K562 (cell line): ENCODE results near the gene PIK3R1. TPM values are rescaled to one million over a fixed set of nuclear protein-coding genes. Genes with fewer than 3 reads are reported as not detected.

Experiments
- ATAC-seq: fragments of 200-7000 bp; cut with Tn5 transposase; 3 replicates; pipeline ENCODE4 v1.9.1; 2020; ENCODE audit warnings: moderate library complexity
- BruUV-seq: library from RNA; stranded (reverse); fragments of 400-500 nt; replicated peaks from 2 replicates; lab custom pipeline; 2021; lab: Mats Ljungman, UMichigan
- CTCF ChIA-PET: fragments of 300-600 bp; formaldehyde crosslinking; extraction: SDS; loops from one replicate; lab custom pipeline; 2021; ENCODE audit warnings: low intra/inter-chr PET ratio; lab: Yijun Ruan, JAX
- POLR2A ChIA-PET: fragments of 300-600, 350-650 bp; sonication (Branson Sonifier 250); formaldehyde crosslinking; extraction: SDS; loops from one replicate; lab custom pipeline; 2021; ENCODE audit warnings: antibody characterized with exemption, inconsistent platforms; lab: Yijun Ruan, JAX
- DNase-seq, 4 experiments: peaks; one replicate each; pipeline versions ENCODE4 v3.0.0 to v3.0.0-alpha.2; 2011 to 2018; ENCODE audit warnings: low spot score in 3 of 4, mixed read lengths in 3 of 4; ENCODE audit errors: extremely low read depth in 1 of 4
- FAIRE-seq: peaks from 2 replicates; lab custom pipeline; 2011; peaks lifted over from hg19 to GRCh38; lab: Jason Lieb, UNC
- H2AFZ ChIP-seq: 2 replicates; pipeline ENCODE4 v1.6.0; 2011; ENCODE audit warnings: low read depth, low read length, control low read depth, inconsistent platforms
- H3K27ac ChIP-seq: fragments of 200-600 bp; 3 replicates; pipeline ENCODE4 v1.8.0; 2011; ENCODE audit warnings: low read depth, mild to moderate bottlenecking, control low read depth, inconsistent platforms, low read length, moderate library complexity, mixed read lengths; ENCODE audit errors: extremely low read depth
- H3K27me3 ChIP-seq, 2 experiments: fragments of 300-600 bp in 1 of 2; 2 replicates in 1 of 2; 3 replicates in 1 of 2; pipeline versions ENCODE4 v1.6.0 to v1.8.0; 2011; ENCODE audit warnings: inconsistent platforms in 2 of 2, low read length in 2 of 2, mild to moderate bottlenecking in 1 of 2, mixed read lengths in 1 of 2, moderate library complexity in 1 of 2; ENCODE audit not compliant: control insufficient read depth in 2 of 2, insufficient read depth in 2 of 2
- H3K36me3 ChIP-seq: fragments of 300-600 bp; 3 replicates; pipeline ENCODE4 v1.8.0; 2011; ENCODE audit warnings: mild to moderate bottlenecking, low read length, inconsistent platforms; ENCODE audit not compliant: control insufficient read depth, insufficient read depth
- H3K4me1 ChIP-seq, 2 experiments: fragments of 200-600 bp in 1 of 2; replicated peaks in 1 of 2; 2 replicates in 1 of 2; 3 replicates in 1 of 2; pipeline versions ENCODE4 v1.5.1 to v1.8.0; 2011; ENCODE audit warnings: inconsistent platforms in 2 of 2, low read length in 2 of 2, mild to moderate bottlenecking in 1 of 2, mixed read lengths in 1 of 2, moderate library complexity in 1 of 2; ENCODE audit not compliant: control insufficient read depth in 2 of 2, insufficient read depth in 2 of 2
- H3K4me2 ChIP-seq: 2 replicates; pipeline ENCODE4 v1.6.1; 2011; ENCODE audit warnings: low read length, control low read depth, inconsistent platforms, mixed read lengths; ENCODE audit not compliant: insufficient read depth
- H3K4me3 ChIP-seq: fragments of 200-600 bp; sonication (generic), shearing (Covaris generic); 2 replicates; pipeline ENCODE4 v1.5.1; 2016; ENCODE audit warnings: control low read depth, inconsistent platforms
- H3K79me2 ChIP-seq: fragments of 200-600 bp; 3 replicates; pipeline ENCODE4 v1.8.0; 2011; ENCODE audit warnings: low read length, inconsistent platforms; ENCODE audit not compliant: control insufficient read depth, insufficient read depth
- H3K9ac ChIP-seq, 2 experiments: 2 replicates each; pipeline versions ENCODE4 v1.6.0 to v1.6.1; 2011; ENCODE audit warnings: low read depth in 2 of 2, low read length in 2 of 2, control low read depth in 1 of 2, inconsistent platforms in 1 of 2, mild to moderate bottlenecking in 1 of 2, mixed read lengths in 1 of 2; ENCODE audit not compliant: insufficient read depth in 1 of 2
- H3K9me1 ChIP-seq: one replicate; pipeline ENCODE4 v1.6.0; 2011; ENCODE audit warnings: inconsistent platforms, mild to moderate bottlenecking, low read length, moderate library complexity; ENCODE audit not compliant: control insufficient read depth, insufficient read depth
- H3K9me3 ChIP-seq: replicated peaks from 2 replicates; pipeline ENCODE4 v1.5.1; 2011; ENCODE audit warnings: low read depth, low read length, inconsistent platforms; ENCODE audit not compliant: control insufficient read depth, insufficient read depth
- H4K20me1 ChIP-seq: replicated peaks from 2 replicates; pipeline ENCODE4 v1.6.1; 2011; ENCODE audit warnings: low read length, inconsistent platforms, mixed read lengths; ENCODE audit not compliant: control insufficient read depth, insufficient read depth
- BHLHE40 ChIP-seq: IDR thresholded peaks from 2 replicates; pipeline ENCODE4 v1.6.1; 2011; ENCODE audit warnings: low read length, improper control_type of control experiment
- FOXA3 ChIP-seq, 2 experiments: fragments of 450-650 bp in 1 of 2; sonication (generic) in 1 of 2; formaldehyde crosslinking; IDR thresholded peaks in 1 of 2; conservative IDR thresholded peaks in 1 of 2; 2 replicates each; pipeline versions ENCODE4 v1.4.0 to v1.8.0; 2020 to 2022; ENCODE audit warnings: mild to moderate bottlenecking in 2 of 2, missing genetic modification reagents in 1 of 2
- MEIS2 ChIP-seq: fragments of 450-650 bp; IDR thresholded peaks from 2 replicates; pipeline ENCODE4 v1.6.1; 2014; ENCODE audit warnings: mild to moderate bottlenecking; ENCODE audit not compliant: partially characterized antibody
- NUFIP1 ChIP-seq: fragments of 450-650 bp; IDR thresholded peaks from 2 replicates; pipeline ENCODE4 v1.6.1; 2018; ENCODE audit not compliant: partially characterized antibody
- TARDBP ChIP-seq: fragments of 450-650 bp; IDR thresholded peaks from 2 replicates; pipeline ENCODE4 v1.6.1; 2016
- WGBS: fragments of 100-300 bp; shearing (Covaris generic); methylation state at CpG from one replicate; pipeline ENCODE4 v1.1.6; 2016; ENCODE audit warnings: low coverage, mixed read lengths; ENCODE audit not compliant: insufficient coverage; ENCODE audit errors: missing lambda C conversion rate; 5-methylcytosine and 5-hydroxymethylcytosine counted together
- in situ Hi-C: fragments of 300-500 bp; cut with MboI; formaldehyde crosslinking; loops from 4 replicates; pipeline ENCODE4 v1.15.0; 2018; ENCODE audit warnings: inconsistent platforms, mixed read lengths
- intact Hi-C: fragments of 100-400 bp; cut with micrococcal nuclease; formaldehyde crosslinking; loops from 2 replicates; pipeline ENCODE4 v1.14.2; 2022
- polyA plus RNA-seq, 8 experiments: library from polyadenylated mRNA; depleted of rRNA in 4 of 8; stranded (reverse) in 5 of 8; unstranded in 3 of 8; fragments of >200 nt; fragmentation: Nextera tagmentation in 2 of 8; fragmentation: Illumina TruSeq in 1 of 8; extraction: Ambion mirVana in 2 of 8; extraction: Trizol in 1 of 8; gene quantifications; 2 replicates each; pipeline versions ENCODE4 v1.2.1 to v1.2.3, GENCODE V29; 2011 to 2014; ENCODE audit warnings: inconsistent platforms in 1 of 8, missing spikeins in 1 of 8
- total RNA-seq, 7 experiments: library from RNA; depleted of rRNA in 6 of 7; stranded (reverse); fragments of >200 nt in 6 of 7; fragmentation: Illumina TruSeq in 2 of 7; extraction: Trizol in 2 of 7; gene quantifications; 2 replicates each; pipeline versions ENCODE4 v1.2.1 to v1.2.3, GENCODE V29; 2011 to 2021; ENCODE audit warnings: low replicate concordance in 1 of 7
- TF ChIP-seq, protein P1 (sequence below): sonication (generic); formaldehyde crosslinking; IDR thresholded peaks from 2 replicates; pipeline ENCODE4 v1.8.0; 2023; ENCODE audit warnings: missing genetic modification reagents, mild to moderate bottlenecking, borderline replicate concordance
- TF ChIP-seq, protein P2 (sequence below): fragments of 450-650 bp; formaldehyde crosslinking; IDR thresholded peaks from 2 replicates; pipeline ENCODE4 v1.4.0; 2020; ENCODE audit warnings: mild to moderate bottlenecking, moderate library complexity

PIK3R1 gene
- total and polyA plus RNA-seq, 9 of the 15 experiments (the other 6 are each of a cell fraction or from before 2014, with no cell fraction given): 1.1 to 9.7 (median 4.8) TPM

DNA sequence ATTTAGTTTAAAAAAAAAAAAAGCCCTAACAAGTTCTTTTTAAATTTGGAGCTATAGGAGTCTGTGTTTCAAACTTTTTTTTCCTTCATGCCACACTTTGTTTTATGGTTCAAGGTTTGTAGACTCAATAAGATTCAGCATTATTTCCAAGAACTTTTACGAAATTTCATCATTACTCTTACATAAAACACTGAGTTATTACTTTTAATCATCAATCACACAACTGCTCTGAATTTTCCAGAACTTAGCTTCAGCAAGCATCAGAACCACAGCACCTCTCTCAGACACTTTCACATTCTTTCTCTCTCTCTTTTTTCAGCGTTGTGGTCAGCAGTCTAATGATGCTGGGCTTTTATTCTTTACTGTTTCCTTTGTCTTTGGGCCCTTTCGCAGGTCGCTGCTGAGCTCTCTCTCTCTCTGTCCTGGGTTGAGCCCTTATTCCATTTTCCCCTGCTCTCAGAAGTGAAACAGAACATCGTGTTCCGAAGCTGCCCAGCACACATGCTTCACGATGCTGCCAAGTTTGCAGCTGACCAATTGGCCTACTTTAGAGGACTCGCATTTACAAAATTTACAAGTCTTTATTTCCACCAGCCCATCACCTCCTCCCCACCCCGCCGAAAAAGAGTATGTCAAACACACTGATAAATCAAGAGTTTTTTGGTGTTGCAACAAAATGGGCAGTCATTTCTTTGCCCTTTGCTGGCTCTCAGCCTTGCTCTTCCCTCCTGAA, 44.6 kb upstream of the PIK3R1 start (continued):
- TF ChIP-seq, protein P1, sequence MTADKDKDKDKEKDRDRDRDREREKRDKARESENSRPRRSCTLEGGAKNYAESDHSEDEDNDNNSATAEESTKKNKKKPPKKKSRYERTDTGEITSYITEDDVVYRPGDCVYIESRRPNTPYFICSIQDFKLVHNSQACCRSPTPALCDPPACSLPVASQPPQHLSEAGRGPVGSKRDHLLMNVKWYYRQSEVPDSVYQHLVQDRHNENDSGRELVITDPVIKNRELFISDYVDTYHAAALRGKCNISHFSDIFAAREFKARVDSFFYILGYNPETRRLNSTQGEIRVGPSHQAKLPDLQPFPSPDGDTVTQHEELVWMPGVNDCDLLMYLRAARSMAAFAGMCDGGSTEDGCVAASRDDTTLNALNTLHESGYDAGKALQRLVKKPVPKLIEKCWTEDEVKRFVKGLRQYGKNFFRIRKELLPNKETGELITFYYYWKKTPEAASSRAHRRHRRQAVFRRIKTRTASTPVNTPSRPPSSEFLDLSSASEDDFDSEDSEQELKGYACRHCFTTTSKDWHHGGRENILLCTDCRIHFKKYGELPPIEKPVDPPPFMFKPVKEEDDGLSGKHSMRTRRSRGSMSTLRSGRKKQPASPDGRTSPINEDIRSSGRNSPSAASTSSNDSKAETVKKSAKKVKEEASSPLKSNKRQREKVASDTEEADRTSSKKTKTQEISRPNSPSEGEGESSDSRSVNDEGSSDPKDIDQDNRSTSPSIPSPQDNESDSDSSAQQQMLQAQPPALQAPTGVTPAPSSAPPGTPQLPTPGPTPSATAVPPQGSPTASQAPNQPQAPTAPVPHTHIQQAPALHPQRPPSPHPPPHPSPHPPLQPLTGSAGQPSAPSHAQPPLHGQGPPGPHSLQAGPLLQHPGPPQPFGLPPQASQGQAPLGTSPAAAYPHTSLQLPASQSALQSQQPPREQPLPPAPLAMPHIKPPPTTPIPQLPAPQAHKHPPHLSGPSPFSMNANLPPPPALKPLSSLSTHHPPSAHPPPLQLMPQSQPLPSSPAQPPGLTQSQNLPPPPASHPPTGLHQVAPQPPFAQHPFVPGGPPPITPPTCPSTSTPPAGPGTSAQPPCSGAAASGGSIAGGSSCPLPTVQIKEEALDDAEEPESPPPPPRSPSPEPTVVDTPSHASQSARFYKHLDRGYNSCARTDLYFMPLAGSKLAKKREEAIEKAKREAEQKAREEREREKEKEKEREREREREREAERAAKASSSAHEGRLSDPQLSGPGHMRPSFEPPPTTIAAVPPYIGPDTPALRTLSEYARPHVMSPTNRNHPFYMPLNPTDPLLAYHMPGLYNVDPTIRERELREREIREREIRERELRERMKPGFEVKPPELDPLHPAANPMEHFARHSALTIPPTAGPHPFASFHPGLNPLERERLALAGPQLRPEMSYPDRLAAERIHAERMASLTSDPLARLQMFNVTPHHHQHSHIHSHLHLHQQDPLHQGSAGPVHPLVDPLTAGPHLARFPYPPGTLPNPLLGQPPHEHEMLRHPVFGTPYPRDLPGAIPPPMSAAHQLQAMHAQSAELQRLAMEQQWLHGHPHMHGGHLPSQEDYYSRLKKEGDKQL (CRISPR knock-in tag): no peak
- no peak for TF ChIP-seq MEIS2

DNA sequence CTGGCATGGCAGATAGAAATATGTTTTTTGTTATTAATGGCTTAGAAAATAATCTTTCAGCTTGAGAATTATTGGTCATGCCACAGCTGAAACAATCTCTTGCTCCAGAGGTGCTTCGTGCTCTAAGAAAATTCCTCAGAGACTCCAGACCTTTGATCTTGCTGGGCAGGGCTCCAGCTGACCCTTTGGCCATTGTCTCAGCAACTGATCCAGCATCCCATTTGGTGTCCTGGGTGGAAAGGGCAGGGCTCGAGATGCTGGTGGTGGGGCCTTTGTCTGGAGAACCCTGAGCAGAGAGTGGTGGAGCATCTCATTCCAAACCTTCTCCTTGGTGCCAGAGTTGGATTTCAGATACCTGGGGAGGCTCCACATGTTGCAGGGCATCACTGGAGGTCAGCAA, 43.2 kb upstream of the PIK3R1 start:
- WGBS: 5% methylated on average over 2 of the region's 2 CpGs
- no peaks in the 10 kb centered on the region for H3K36me3 ChIP-seq
- H3K27me3 ChIP-seq: peaks cover 4 to 6% of the 10 kb centered on the region in 2 experiments; a peak in 3 of 5 replicates
- no peak for FAIRE-seq
- H3K9ac ChIP-seq: no peak overlapping the region
- DNase-seq: no peak
- ChIA-PET POLR2A (no interaction called here), CTCF (no interaction called here)
- H3K4me1 ChIP-seq: no peaks in the 10 kb centered on the region
- H4K20me1 ChIP-seq: no peaks in the 10 kb centered on the region
- ATAC-seq: no peak
- H3K4me2 ChIP-seq: no peak overlapping the region
- no peaks in the 10 kb centered on the region for H3K79me2 ChIP-seq
- TF ChIP-seq FOXA3 (CRISPR knock-in tag; conservative IDR thresholded peaks at IDR 0.05 in 1 of 2, IDR thresholded peaks at IDR 0.05 in 1 of 2) (no peak), TARDBP (no peak), BHLHE40 (no peak), NUFIP1 (no peak)
- TF ChIP-seq, protein P2, sequence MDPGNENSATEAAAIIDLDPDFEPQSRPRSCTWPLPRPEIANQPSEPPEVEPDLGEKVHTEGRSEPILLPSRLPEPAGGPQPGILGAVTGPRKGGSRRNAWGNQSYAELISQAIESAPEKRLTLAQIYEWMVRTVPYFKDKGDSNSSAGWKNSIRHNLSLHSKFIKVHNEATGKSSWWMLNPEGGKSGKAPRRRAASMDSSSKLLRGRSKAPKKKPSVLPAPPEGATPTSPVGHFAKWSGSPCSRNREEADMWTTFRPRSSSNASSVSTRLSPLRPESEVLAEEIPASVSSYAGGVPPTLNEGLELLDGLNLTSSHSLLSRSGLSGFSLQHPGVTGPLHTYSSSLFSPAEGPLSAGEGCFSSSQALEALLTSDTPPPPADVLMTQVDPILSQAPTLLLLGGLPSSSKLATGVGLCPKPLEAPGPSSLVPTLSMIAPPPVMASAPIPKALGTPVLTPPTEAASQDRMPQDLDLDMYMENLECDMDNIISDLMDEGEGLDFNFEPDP (CRISPR knock-in tag): no peak
- H2AFZ ChIP-seq: no peak overlapping the region
- no peaks in the 10 kb centered on the region for H3K9me3 ChIP-seq
- no peak overlapping the region for H3K4me3 ChIP-seq
- intact Hi-C loops (no loop called here), in situ Hi-C loops (no loop called here)
- H3K9me1 ChIP-seq: no peaks in the 10 kb centered on the region
- BruUV-seq: no TSS peak
- H3K27ac ChIP-seq: no peak overlapping the region
